Measurements from ENCODE around the gene COG8. TPM values are rescaled to one million over a fixed set of nuclear protein-coding genes. Genes with fewer than 3 reads are reported as not detected.

Gene COG8
- total and polyA plus RNA-seq, 9 of the 15 experiments (the other 6 are each of a cell fraction or from before 2014, with no cell fraction given): 3.7 to 42.6 (median 30.1) TPM

GRCh38 chr16:69330286-69331109 is 8.9 kb downstream of the COG8 start, which contains the start of gene PDF (continued):
- no peak for TF ChIP-seq RREB1 (CRISPR knock-in tag; IDR thresholded peaks at IDR 0.05)
- TF ChIP-seq NR1H2 (CRISPR knock-in tag; IDR thresholded peaks at IDR 0.05): no peak
- TF ChIP-seq ZNF696 (CRISPR knock-in tag; conservative IDR thresholded peaks at IDR 0.05): no peak
- TF ChIP-seq ATF1 (CRISPR knock-in tag; IDR thresholded peaks at IDR 0.05): no peak
- peak; percentile 58 for TF ChIP-seq ATF1 (tag; IDR thresholded peaks at IDR 0.05)
- TF ChIP-seq POU5F1 (IDR thresholded peaks at IDR 0.05; ENCODE audit: borderline replicate concordance, low read depth, low read length, partially characterized antibody): no peak
- TF ChIP-seq KLF13 (tag; IDR thresholded peaks at IDR 0.05; ENCODE audit: borderline replicate concordance, low read depth): peak; percentile 85; the same call in 1 of the 2 replicates
- TF ChIP-seq PHF8 (IDR thresholded peaks at IDR 0.05; ENCODE audit: borderline replicate concordance, low read length): peak; percentile 88; the same call in 1 of the 2 replicates
- no peak for TF ChIP-seq ZC3H8 (IDR thresholded peaks at IDR 0.05)
- TF ChIP-seq ZNF12 (CRISPR knock-in tag; IDR thresholded peaks at IDR 0.05): no peak
- no peak for TF ChIP-seq RFX1 (IDR thresholded peaks at IDR 0.05)
- TF ChIP-seq PRPF4 (IDR thresholded peaks at IDR 0.05; ENCODE audit: insufficient read depth, low read depth, low read length, poor library complexity, severe bottlenecking): peak; percentile 46
- TF ChIP-seq ZNF232 (CRISPR knock-in tag; IDR thresholded peaks at IDR 0.05): no peak
- peak; percentile 80 for TF ChIP-seq PHF20 (IDR thresholded peaks at IDR 0.05; ENCODE audit: partially characterized antibody)
- TF ChIP-seq TCF7 (IDR thresholded peaks at IDR 0.05; ENCODE audit: borderline replicate concordance): no peak
- peak; percentile 88 for TF ChIP-seq E2F1 (CRISPR knock-in tag; IDR thresholded peaks at IDR 0.05)
- TF ChIP-seq ZNF785 (CRISPR knock-in tag; IDR thresholded peaks at IDR 0.05): no peak
- TF ChIP-seq TEAD4 (IDR thresholded peaks at IDR 0.05; ENCODE audit: low read length): no peak
- no peak for TF ChIP-seq TEAD4 (CRISPR knock-in tag; IDR thresholded peaks at IDR 0.05; ENCODE audit: borderline replicate concordance)
- TF ChIP-seq FOXJ3 (CRISPR knock-in tag; IDR thresholded peaks at IDR 0.05): no peak
- TF ChIP-seq PML (IDR thresholded peaks at IDR 0.05; ENCODE audit: low read length): peak; percentile 47; the same call in 1 of the 2 replicates
- no peak for TF ChIP-seq ZNF699 (CRISPR knock-in tag; IDR thresholded peaks at IDR 0.05; ENCODE audit: insufficient replicate concordance)
- no peak for TF ChIP-seq MAFK (IDR thresholded peaks at IDR 0.05; ENCODE audit: low read length)

Data from K562 (cell line).